Endothelial cell of umbilical vein (primary cell): Measurements from ENCODE around the gene BLM. TPM values are rescaled to one million over a fixed set of nuclear protein-coding genes. Genes with fewer than 3 reads are reported as not detected.

Source experiments
- BruUV-seq: library from RNA; stranded (reverse); fragments of 400-500 nt; replicated peaks from 2 replicates; lab custom pipeline; 2021; lab: Mats Ljungman, UMichigan
- CTCF ChIA-PET: fragments of 300-600, 350-600 bp; sonication (Branson Sonifier 250); formaldehyde crosslinking; loops from one replicate; lab custom pipeline; 2021; ENCODE audit warnings: antibody characterized with exemption, inconsistent platforms; lab: Charles Lee
- POLR2A ChIA-PET: fragments of 300-600, 350-600 bp; sonication (Branson Sonifier 250); formaldehyde crosslinking; loops from one replicate; lab custom pipeline; 2021; ENCODE audit warnings: antibody characterized with exemption, inconsistent platforms; lab: Charles Lee
- DNase-seq: peaks from one replicate; pipeline ENCODE4 v3.0.0-alpha.2; 2011; ENCODE audit warnings: low read depth, low spot score
- FAIRE-seq: peaks from 2 replicates; lab custom pipeline; 2011; peaks lifted over from hg19 to GRCh38; lab: Jason Lieb, UNC
- H2AFZ ChIP-seq: 2 replicates; pipeline ENCODE4 v1.6.0; 2012; ENCODE audit warnings: low read depth, low read length, control low read depth, inconsistent platforms
- H3K27ac ChIP-seq: 2 replicates; pipeline ENCODE4 v1.5.1; 2011; ENCODE audit warnings: low read depth, mild to moderate bottlenecking, control low read depth, low read length, moderate library complexity; ENCODE audit not compliant: insufficient read depth
- H3K27me3 ChIP-seq, 2 experiments: 2 replicates each; pipeline versions ENCODE4 v1.6.0 to v1.6.1; 2011; ENCODE audit warnings: low read length in 2 of 2, mixed read lengths in 1 of 2; ENCODE audit not compliant: control insufficient read depth in 2 of 2, insufficient read depth in 2 of 2
- H3K36me3 ChIP-seq, 2 experiments: 2 replicates in 1 of 2; 3 replicates in 1 of 2; pipeline ENCODE4 v1.5.1; 2011; ENCODE audit warnings: low read length in 2 of 2, mild to moderate bottlenecking in 1 of 2, moderate library complexity in 1 of 2; ENCODE audit not compliant: control insufficient read depth in 2 of 2, insufficient read depth in 2 of 2; ENCODE audit errors: extremely low read depth in 1 of 2
- H3K4me1 ChIP-seq: 3 replicates; pipeline ENCODE4 v1.5.1; 2011; ENCODE audit warnings: mild to moderate bottlenecking, low read length; ENCODE audit not compliant: control insufficient read depth, insufficient read depth; ENCODE audit errors: extremely low read depth
- H3K4me2 ChIP-seq: 2 replicates; pipeline ENCODE4 v1.6.1; 2011; ENCODE audit warnings: low read length, control low read depth, mixed read lengths; ENCODE audit not compliant: insufficient read depth
- H3K4me3 ChIP-seq, 3 experiments: fragments of 200-600 bp in 1 of 3; sonication (generic), shearing (Covaris generic) in 1 of 3; replicated peaks in 1 of 3; 2 replicates each; pipeline ENCODE4 v1.5.1; 2011 to 2016; ENCODE audit warnings: control low read depth in 3 of 3, low read length in 3 of 3, mild to moderate bottlenecking in 2 of 3, inconsistent platforms in 1 of 3, low read depth in 1 of 3, moderate library complexity in 1 of 3; ENCODE audit not compliant: insufficient read depth in 1 of 3
- H3K79me2 ChIP-seq: 2 replicates; pipeline ENCODE4 v1.6.0; 2012; ENCODE audit warnings: low read length, inconsistent platforms; ENCODE audit not compliant: control insufficient read depth, insufficient read depth
- H3K9ac ChIP-seq: replicated peaks from 2 replicates; pipeline ENCODE3; 2011; ENCODE audit warnings: low read length, control low read depth; ENCODE audit not compliant: insufficient read depth; ENCODE audit errors: extremely low read depth
- H3K9me1 ChIP-seq: replicated peaks from 3 replicates; pipeline ENCODE4 v1.6.0; 2011; ENCODE audit warnings: mild to moderate bottlenecking, low read length; ENCODE audit not compliant: control insufficient read depth, insufficient read depth; ENCODE audit errors: extremely low read depth
- H3K9me3 ChIP-seq: replicated peaks from 2 replicates; pipeline ENCODE4 v1.5.1; 2012; ENCODE audit warnings: low read length, inconsistent platforms; ENCODE audit not compliant: control insufficient read depth, insufficient read depth
- H4K20me1 ChIP-seq: replicated peaks from 2 replicates; pipeline ENCODE3; 2011; ENCODE audit warnings: mild to moderate bottlenecking, low read length; ENCODE audit not compliant: control insufficient read depth, insufficient read depth; ENCODE audit errors: extremely low read depth
- EZH2 ChIP-seq: IDR thresholded peaks from 2 replicates; pipeline ENCODE4 v1.6.1; 2012; ENCODE audit warnings: borderline replicate concordance, low read depth, mild to moderate bottlenecking, moderate library complexity, low read length, inconsistent platforms; ENCODE audit not compliant: severe bottlenecking
- FOS ChIP-seq: IDR thresholded peaks from 2 replicates; pipeline ENCODE4 v1.6.1; 2011; ENCODE audit warnings: mild to moderate bottlenecking, low read length, moderate library complexity, borderline replicate concordance; ENCODE audit not compliant: insufficient read depth
- GATA2 ChIP-seq: IDR thresholded peaks from 2 replicates; pipeline ENCODE4 v1.7.0; 2011; ENCODE audit warnings: low read depth, mild to moderate bottlenecking, moderate library complexity, mixed read lengths, low read length; ENCODE audit not compliant: insufficient read length, insufficient read depth
- POLR2A ChIP-seq: IDR thresholded peaks from 2 replicates; pipeline ENCODE4 v1.6.1; 2012; ENCODE audit warnings: low read depth, mild to moderate bottlenecking, control low read depth, low read length
- dilution Hi-C: fragments of 300-500 bp; cut with MboI; formaldehyde crosslinking; loops from one replicate; pipeline ENCODE4 v1.15.0; 2019; ENCODE audit warnings: low sequenced_read_pairs; ENCODE audit not compliant: extremely low pct_ligation_motif_present
- intact Hi-C: fragments of 100-400 bp; cut with micrococcal nuclease; formaldehyde crosslinking; loops from one replicate; pipeline ENCODE4 v1.10.0; 2022
- polyA plus RNA-seq, 4 experiments: library from polyadenylated mRNA; depleted of rRNA in 3 of 4; stranded (reverse) in 3 of 4; unstranded in 1 of 4; fragments of >200 nt; gene quantifications; 2 replicates each; pipeline versions ENCODE4 v1.2.1 to v1.2.3, GENCODE V29; 2011 to 2012; ENCODE audit warnings: missing spikeins in 1 of 4
- total RNA-seq: library from RNA; stranded (reverse); gene quantifications from 2 replicates; pipeline ENCODE4 v1.2.3, GENCODE V29; 2021
- TF ChIP-seq, protein P1 (sequence below): IDR thresholded peaks from 2 replicates; pipeline ENCODE4 v1.6.1; 2011; ENCODE audit not compliant: insufficient read depth, insufficient read length

BLM gene
- total and polyA plus RNA-seq, 2 donors (not counting 3 experiments of a cell fraction or from before 2014, with no cell fraction given), result 3.8 to 17.3 TPM

DNA sequence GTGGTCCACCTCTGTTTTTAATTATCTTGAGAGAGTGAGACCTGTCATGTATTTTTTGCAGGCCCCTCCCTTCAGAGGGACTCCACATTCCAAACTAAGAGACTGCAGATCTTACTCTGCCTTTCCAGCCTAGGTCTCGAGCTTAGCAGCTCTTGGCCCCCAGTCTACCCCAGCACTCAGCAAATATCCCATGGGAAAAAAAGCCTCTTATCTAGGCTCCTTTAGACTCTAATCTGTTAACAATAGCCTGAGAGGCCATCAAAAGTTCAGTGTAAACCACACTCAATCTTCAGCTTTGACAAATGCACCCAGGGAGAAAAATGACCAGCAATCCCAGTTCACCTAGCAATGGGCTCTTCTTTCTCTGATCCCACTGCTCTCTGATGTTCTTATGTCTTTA is 8.6 kb upstream of the BLM start:
- no peaks in the 10 kb centered on the region for H3K9me1 ChIP-seq
- H3K4me2 ChIP-seq, result no peak overlapping the region
- H3K9ac ChIP-seq, result no peak overlapping the region
- H2AFZ ChIP-seq, result no peak overlapping the region
- POLR2A ChIA-PET, result no interaction called here
- DNase-seq, result no peak
- no TSS peak for BruUV-seq
- no peak for TF ChIP-seq GATA2
- no peak for TF ChIP-seq EZH2
- TF ChIP-seq FOS, result no peak
- TF ChIP-seq POLR2A, result no peak
- TF ChIP-seq, protein P1, sequence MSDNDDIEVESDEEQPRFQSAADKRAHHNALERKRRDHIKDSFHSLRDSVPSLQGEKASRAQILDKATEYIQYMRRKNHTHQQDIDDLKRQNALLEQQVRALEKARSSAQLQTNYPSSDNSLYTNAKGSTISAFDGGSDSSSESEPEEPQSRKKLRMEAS, result no peak
- intact Hi-C loops (no loop called here), dilution Hi-C loops (no loop called here)
- H3K4me1 ChIP-seq, result no peaks in the 10 kb centered on the region
- H3K36me3 ChIP-seq, result no peaks in the 10 kb centered on the region
- H4K20me1 ChIP-seq, result no peaks in the 10 kb centered on the region
- H3K79me2 ChIP-seq, result no peaks in the 10 kb centered on the region
- CTCF ChIA-PET, result no interaction called here
- no peak for FAIRE-seq
- H3K9me3 ChIP-seq, result no peaks in the 10 kb centered on the region
- H3K4me3 ChIP-seq, result no peak overlapping the region
- no peak overlapping the region for H3K27ac ChIP-seq
- H3K27me3 ChIP-seq, result no peaks in the 10 kb centered on the region

GRCh38 chr15:90709278-90709677 is 7.9 kb upstream of the BLM start:
- Histone ChIP-seq H3K27me3 (no peaks in the 10 kb centered on the region), H3K9ac (no peak overlapping the region), H2AFZ (no peak overlapping the region), H4K20me1 (no peaks in the 10 kb centered on the region), H3K36me3 (no peaks in the 10 kb centered on the region), H3K79me2 (no peaks in the 10 kb centered on the region), H3K4me2 (no peak overlapping the region), H3K9me3 (no peaks in the 10 kb centered on the region), H3K4me3 (no peak overlapping the region), H3K27ac (no peak overlapping the region), H3K4me1 (no peaks in the 10 kb centered on the region), H3K9me1 (no peaks in the 10 kb centered on the region)
- no peak for FAIRE-seq
- ChIA-PET CTCF (no interaction called here), POLR2A (no interaction called here)
- dilution Hi-C loops (no loop called here), intact Hi-C loops (no loop called here)
- BruUV-seq, result no TSS peak
- no peak for TF ChIP-seq GATA2
- DNase-seq, result no peak
